ENCODE measurements around the gene ANKRD12.

ANKRD12 gene

GRCh38 chr18:9130806-9131205 is 5.8 kb upstream of the ANKRD12 start:
- 81% methylated on average over 2 of the region's 2 CpGs for WGBS
- Histone ChIP-seq H3K4me3 (ENCODE audit: low read length) (no peak overlapping the region), H3K36me3 (ENCODE audit: insufficient read depth, low read length) (peaks cover 92% of the 10 kb centered on the region), H3K9ac (ENCODE audit: low read depth, low read length) (no peak overlapping the region), H3K27ac (ENCODE audit: low read depth, low read length) (no peak overlapping the region), H3K9me3 (ENCODE audit: insufficient read depth, low read depth, low read length) (no peaks in the 10 kb centered on the region), H3K27me3 (ENCODE audit: insufficient read depth, low read length) (no peaks in the 10 kb centered on the region), H3K4me1 (ENCODE audit: insufficient read depth, low read length) (peaks cover 4% of the 10 kb centered on the region; the same call in 1 of the 2 replicates)

DNA sequence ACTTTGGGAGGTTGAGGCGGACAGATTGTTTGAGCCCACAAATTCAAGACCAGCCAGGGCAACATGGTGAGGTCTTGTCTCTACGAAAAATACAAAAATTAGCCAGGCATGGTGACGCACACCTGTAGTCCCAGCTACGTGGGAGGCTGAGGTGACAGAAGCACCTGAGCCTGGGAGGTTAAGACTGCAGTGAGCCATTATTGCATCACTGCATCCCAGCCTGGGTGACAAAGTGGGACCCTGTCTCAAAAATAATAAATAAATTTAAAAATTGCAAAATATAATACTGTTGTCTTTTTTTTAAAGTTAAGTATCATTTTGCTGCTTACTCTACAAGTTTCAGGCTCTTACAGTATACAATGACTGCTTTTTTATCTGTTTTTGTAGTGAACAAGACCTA is 4.0 kb upstream of the ANKRD12 start:
- peaks cover 74% of the 10 kb centered on the region for H3K36me3 ChIP-seq (ENCODE audit: insufficient read depth, low read length)
- no peaks in the 10 kb centered on the region for H3K27me3 ChIP-seq (ENCODE audit: insufficient read depth, low read length)
- no peak overlapping the region for H3K9ac ChIP-seq (ENCODE audit: low read depth, low read length)
- H3K4me1 ChIP-seq (ENCODE audit: insufficient read depth, low read length): peaks cover 4% of the 10 kb centered on the region; the same call in 1 of the 2 replicates
- no peak overlapping the region for H3K27ac ChIP-seq (ENCODE audit: low read depth, low read length)
- no peaks in the 10 kb centered on the region for H3K9me3 ChIP-seq (ENCODE audit: insufficient read depth, low read depth, low read length)
- 98% methylated on average over 4 of the region's 4 CpGs for WGBS
- no peak overlapping the region for H3K4me3 ChIP-seq (ENCODE audit: low read length)

- Histone ChIP-seq H3K27ac (ENCODE audit: low read depth, low read length) (no peak overlapping the region), H3K9ac (ENCODE audit: low read depth, low read length) (no peak overlapping the region), H3K27me3 (ENCODE audit: insufficient read depth, low read length) (no peaks in the 10 kb centered on the region), H3K36me3 (ENCODE audit: insufficient read depth, low read length) (peaks cover 68% of the 10 kb centered on the region), H3K4me3 (ENCODE audit: low read length) (no peak overlapping the region), H3K4me1 (ENCODE audit: insufficient read depth, low read length) (peaks cover 7% of the 10 kb centered on the region; the same call in 1 of the 2 replicates), H3K9me3 (ENCODE audit: insufficient read depth, low read depth, low read length) (no peaks in the 10 kb centered on the region)
- WGBS: 92% methylated on average over 1 of the region's 2 CpGs
Observed at GRCh38 chr18:9133225-9133624, 3.4 kb upstream of the ANKRD12 start.

DNA sequence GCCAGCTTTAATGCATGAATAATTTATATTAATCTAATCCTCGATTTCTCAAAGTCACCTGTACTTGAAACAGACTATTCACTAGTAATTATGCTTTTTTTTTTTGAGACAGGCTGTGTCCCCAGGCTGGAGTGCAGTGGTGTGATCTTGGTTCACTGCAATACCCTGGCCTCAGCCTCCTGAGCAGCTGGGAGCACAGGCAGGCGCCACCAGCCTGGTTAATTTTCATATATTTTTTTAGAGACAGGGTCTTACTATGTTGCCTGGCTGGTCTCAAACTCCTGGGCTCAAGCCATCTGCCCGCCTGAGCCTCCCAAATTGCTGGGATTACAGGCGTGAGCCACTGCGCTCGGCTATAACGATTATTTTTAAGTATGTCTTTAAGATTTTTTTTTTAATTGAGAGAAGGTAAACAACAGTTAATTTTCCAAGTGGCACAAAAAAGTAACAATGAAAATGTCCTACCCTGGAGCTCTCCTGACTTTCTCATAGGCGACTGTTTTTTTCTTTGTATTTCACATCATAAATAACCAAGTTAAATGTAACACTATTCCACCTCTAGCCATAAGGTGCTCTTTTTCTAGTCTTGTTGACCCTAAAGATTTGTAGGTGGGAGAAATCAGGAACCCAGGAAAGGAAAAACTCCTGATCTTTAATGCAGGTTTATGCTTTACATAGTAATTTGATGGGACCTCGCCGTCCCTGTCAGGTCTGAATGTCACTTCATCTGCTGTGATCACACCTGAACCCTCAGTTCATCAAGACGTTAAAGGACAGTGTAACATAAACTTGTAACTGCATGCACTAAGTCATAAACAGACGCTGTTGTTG is 1.3 kb upstream of the ANKRD12 start:
- H3K36me3 ChIP-seq (ENCODE audit: insufficient read depth, low read length): peaks cover 47% of the 10 kb centered on the region
- peak overlapping the region; percentile 90; the same call in 1 of the 2 replicates for H3K27ac ChIP-seq (ENCODE audit: low read depth, low read length)
- no peaks in the 10 kb centered on the region for H3K9me3 ChIP-seq (ENCODE audit: insufficient read depth, low read depth, low read length)
- peaks cover 12% of the 10 kb centered on the region; the same call in 1 of the 2 replicates for H3K4me1 ChIP-seq (ENCODE audit: insufficient read depth, low read length)
- peak overlapping the region; percentile 100 for H3K4me3 ChIP-seq (ENCODE audit: low read length)
- H3K9ac ChIP-seq (ENCODE audit: low read depth, low read length): peak overlapping the region; percentile 95
- WGBS: 58% methylated on average over 11 of the region's 12 CpGs
- no peaks in the 10 kb centered on the region for H3K27me3 ChIP-seq (ENCODE audit: insufficient read depth, low read length)

DNA sequence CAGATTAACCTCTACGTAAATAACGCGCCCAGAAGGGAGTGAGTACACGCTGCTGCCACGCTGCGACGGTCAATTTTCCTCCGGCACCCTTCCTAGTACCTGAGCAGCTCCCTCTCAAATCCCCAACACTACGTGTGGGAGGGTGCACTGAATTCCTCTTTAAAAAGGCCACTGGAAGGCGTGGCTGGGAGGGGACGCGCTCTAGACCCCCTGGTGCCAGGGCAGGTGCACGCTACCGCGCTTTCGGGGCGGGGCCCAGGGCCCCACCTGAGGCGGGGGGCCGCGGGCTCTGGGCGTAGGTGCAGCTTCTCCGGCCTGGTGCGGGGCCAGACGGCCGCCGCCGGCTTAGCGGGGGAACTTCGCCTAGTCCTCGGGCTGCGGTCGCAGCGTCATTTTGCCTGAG is 668 bp upstream of the ANKRD12 start:
- WGBS: under 1% methylated on average over 33 of the region's 33 CpGs
- Histone ChIP-seq H3K4me3 (ENCODE audit: low read length) (peak overlapping the region; percentile 100), H3K36me3 (ENCODE audit: insufficient read depth, low read length) (peaks cover 41% of the 10 kb centered on the region), H3K9me3 (ENCODE audit: insufficient read depth, low read depth, low read length) (no peaks in the 10 kb centered on the region), H3K9ac (ENCODE audit: low read depth, low read length) (peak overlapping the region; percentile 95), H3K4me1 (ENCODE audit: insufficient read depth, low read length) (peaks cover 12% of the 10 kb centered on the region; the same call in 1 of the 2 replicates), H3K27ac (ENCODE audit: low read depth, low read length) (peak overlapping the region; percentile 90), H3K27me3 (ENCODE audit: insufficient read depth, low read length) (no peaks in the 10 kb centered on the region)

- Histone ChIP-seq H3K9ac (ENCODE audit: low read depth, low read length) (peak overlapping the region; percentile 78), H3K4me1 (ENCODE audit: insufficient read depth, low read length) (peaks cover 18% of the 10 kb centered on the region), H3K36me3 (ENCODE audit: insufficient read depth, low read length) (peaks cover 26% of the 10 kb centered on the region), H3K4me3 (ENCODE audit: low read length) (peak overlapping the region; percentile 100), H3K27ac (ENCODE audit: low read depth, low read length) (peak overlapping the region; percentile 90; the same call in 1 of the 2 replicates), H3K9me3 (ENCODE audit: insufficient read depth, low read depth, low read length) (no peaks in the 10 kb centered on the region), H3K27me3 (ENCODE audit: insufficient read depth, low read length) (no peaks in the 10 kb centered on the region)
- 1% methylated on average over 95 of the region's 95 CpGs for WGBS
Observed at GRCh38 chr18:9137168-9138066, 836 bp downstream of the ANKRD12 start.

GRCh38 chr18:9139400-9140039 is 2.9 kb downstream of the ANKRD12 start:
- Histone ChIP-seq H3K27ac (ENCODE audit: low read depth, low read length) (no peak overlapping the region), H3K4me1 (ENCODE audit: insufficient read depth, low read length) (peaks cover 20% of the 10 kb centered on the region), H3K9ac (ENCODE audit: low read depth, low read length) (no peak overlapping the region), H3K4me3 (ENCODE audit: low read length) (no peak overlapping the region), H3K36me3 (ENCODE audit: insufficient read depth, low read length) (peaks cover 5% of the 10 kb centered on the region), H3K27me3 (ENCODE audit: insufficient read depth, low read length) (no peaks in the 10 kb centered on the region), H3K9me3 (ENCODE audit: insufficient read depth, low read depth, low read length) (no peaks in the 10 kb centered on the region)
- 89% methylated on average over 6 of the region's 7 CpGs for WGBS

DNA sequence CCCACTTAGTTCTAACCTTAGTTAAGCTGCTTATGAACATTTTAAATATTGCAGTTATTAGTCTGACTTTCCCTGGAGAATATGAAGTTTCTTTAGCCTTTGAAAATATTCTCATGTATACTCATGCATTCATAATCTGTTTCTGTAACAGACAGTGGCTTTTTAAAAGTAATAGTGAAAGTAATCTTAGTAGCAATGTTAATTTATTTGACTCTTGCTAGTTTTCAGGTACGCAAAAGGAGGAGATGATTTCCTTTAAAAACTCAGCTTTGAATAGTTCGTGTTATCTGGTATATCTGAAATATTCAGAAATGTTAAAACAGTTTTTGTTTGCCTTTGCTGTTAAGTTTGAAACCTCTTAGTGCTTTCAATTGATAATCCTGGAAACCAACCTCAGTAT is 3.8 kb downstream of the ANKRD12 start:
- Histone ChIP-seq H3K9me3 (ENCODE audit: insufficient read depth, low read depth, low read length) (no peaks in the 10 kb centered on the region), H3K27me3 (ENCODE audit: insufficient read depth, low read length) (no peaks in the 10 kb centered on the region), H3K4me1 (ENCODE audit: insufficient read depth, low read length) (peaks cover 18% of the 10 kb centered on the region), H3K4me3 (ENCODE audit: low read length) (no peak overlapping the region), H3K27ac (ENCODE audit: low read depth, low read length) (no peak overlapping the region), H3K36me3 (ENCODE audit: insufficient read depth, low read length) (no peaks in the 10 kb centered on the region), H3K9ac (ENCODE audit: low read depth, low read length) (no peak overlapping the region)
- WGBS: 91% methylated on average over 2 of the region's 2 CpGs

GRCh38 chr18:9140984-9141383 is 4.4 kb downstream of the ANKRD12 start:
- Histone ChIP-seq H3K9ac (ENCODE audit: low read depth, low read length) (no peak overlapping the region), H3K4me3 (ENCODE audit: low read length) (no peak overlapping the region)

GRCh38 chr18:9146224-9146623 is 9.6 kb downstream of the ANKRD12 start:
- H3K9ac ChIP-seq (ENCODE audit: low read depth, low read length): no peak overlapping the region
- H3K27me3 ChIP-seq (ENCODE audit: insufficient read depth, low read length): no peaks in the 10 kb centered on the region
- peaks cover 20% of the 10 kb centered on the region for H3K4me1 ChIP-seq (ENCODE audit: insufficient read depth, low read length)
- H3K4me3 ChIP-seq (ENCODE audit: low read length): no peak overlapping the region
- H3K36me3 ChIP-seq (ENCODE audit: insufficient read depth, low read length): no peaks in the 10 kb centered on the region
- H3K27ac ChIP-seq (ENCODE audit: low read depth, low read length): no peak overlapping the region
- no peaks in the 10 kb centered on the region for H3K9me3 ChIP-seq (ENCODE audit: insufficient read depth, low read depth, low read length)
- 100% methylated on average over 1 of the region's 1 CpG for WGBS

More at GRCh38 chr18:9140984-9141383, 4.4 kb downstream of the ANKRD12 start:
- H3K4me1 ChIP-seq (ENCODE audit: insufficient read depth, low read length): peaks cover 16% of the 10 kb centered on the region
- no peaks in the 10 kb centered on the region for H3K9me3 ChIP-seq (ENCODE audit: insufficient read depth, low read depth, low read length)
- no peaks in the 10 kb centered on the region for H3K27me3 ChIP-seq (ENCODE audit: insufficient read depth, low read length)
- 94% methylated on average over 2 of the region's 2 CpGs for WGBS
- H3K36me3 ChIP-seq (ENCODE audit: insufficient read depth, low read length): no peaks in the 10 kb centered on the region
- H3K27ac ChIP-seq (ENCODE audit: low read depth, low read length): no peak overlapping the region
